Stimulated activated CD4-positive, alpha-beta T cell treated with anti-CD3 and anti-CD28 coated beads, Interleukin-15, amount 100 ng/mL, for 24 hours (primary cell): ENCODE results near the gene SLC4A8.
A peak's percentile ranks its signal among the peaks of the same experiment; 100 is the strongest.
"Not testable (repeated sequence)": the region's sequence is repeated elsewhere in the genome, so short reads cannot be mapped to it uniquely, and the experiment has no call there.

Experiments
- DNase-seq: peaks from one replicate; pipeline ENCODE4 v3.0.0-alpha.2; 2020

Gene SLC4A8

GRCh38 chr12:51482929-51483697 is 58.5 kb downstream of the SLC4A8 start:
- peak; percentile 33 for DNase-seq

GRCh38 chr12:51484119-51484518 is 59.5 kb downstream of the SLC4A8 start:
- DNase-seq = no peak

GRCh38 chr12:51488281-51488680 is 63.6 kb downstream of the SLC4A8 start:
- no peak for DNase-seq

GRCh38 chr12:51493281-51493680 is 68.7 kb downstream of the SLC4A8 start:
- no peak for DNase-seq

GRCh38 chr12:51496895-51497294 is 72.3 kb downstream of the SLC4A8 start:
- no peak for DNase-seq

GRCh38 chr12:51504851-51505250 is 80.2 kb downstream of the SLC4A8 start:
- DNase-seq = no peak

- DNase-seq = no peak
Observed at GRCh38 chr12:51505360-51506105, 80.9 kb downstream of the SLC4A8 start.

- DNase-seq = no peak
Observed at GRCh38 chr12:51507178-51507577, 82.5 kb downstream of the SLC4A8 start.

GRCh38 chr12:51508285-51508684 is 83.7 kb downstream of the SLC4A8 start:
- no peak for DNase-seq

GRCh38 chr12:51511546-51512260 is 87.1 kb downstream of the SLC4A8 start:
- no peak for DNase-seq

GRCh38 chr12:51512438-51512837 is 87.8 kb downstream of the SLC4A8 start:
- no peak for DNase-seq

GRCh38 chr12:51515037-51515436 is 90.4 kb downstream of the SLC4A8 start:
- not testable (repeated sequence) for DNase-seq

GRCh38 chr12:51517316-51517715 is 92.7 kb downstream of the SLC4A8 start:
- DNase-seq = no peak

GRCh38 chr12:51517800-51518199 is 93.2 kb downstream of the SLC4A8 start:
- no peak for DNase-seq

GRCh38 chr12:51519755-51520154 is 95.1 kb downstream of the SLC4A8 start:
- DNase-seq = no peak

GRCh38 chr12:51520576-51521325 is 96.1 kb downstream of the SLC4A8 start:
- DNase-seq = no peak

- DNase-seq = no peak
Observed at GRCh38 chr12:51521554-51522276, 97.1 kb downstream of the SLC4A8 start.

- no peak for DNase-seq
Observed at GRCh38 chr12:51522696-51523095, 98.1 kb downstream of the SLC4A8 start.

GRCh38 chr12:51524386-51524901 is 99.8 kb downstream of the SLC4A8 start:
- DNase-seq = no peak

GRCh38 chr12:51525518-51525917 is 100.9 kb downstream of the SLC4A8 start:
- no peak for DNase-seq

- no peak for DNase-seq
Observed at GRCh38 chr12:51527966-51528365, 103.3 kb downstream of the SLC4A8 start.
